ENCODE results near the gene KIF4A.

KIF4A gene

DNA sequence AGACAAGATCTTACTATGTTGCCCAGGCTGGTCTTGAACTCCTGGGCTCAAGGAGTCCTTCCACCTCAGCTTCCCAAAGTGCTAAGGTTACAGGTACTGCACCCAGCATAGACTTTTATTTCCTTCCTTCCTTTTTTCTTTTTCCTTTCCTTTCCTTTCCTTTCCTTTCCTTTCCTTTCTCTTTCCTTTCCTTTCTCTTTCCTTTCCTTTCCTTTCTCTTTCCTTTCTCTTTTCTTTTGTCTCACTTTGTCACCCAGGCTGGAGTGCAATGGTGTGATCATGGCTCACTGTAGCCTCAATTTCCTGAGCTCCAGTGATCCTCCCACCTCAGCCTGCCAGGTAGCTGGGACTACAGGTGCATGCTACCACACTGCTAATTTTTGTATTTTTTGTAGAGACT is 174.1 kb downstream of the KIF4A start:
- in situ Hi-C loops (cut with HindIII; ENCODE audit: low sequenced_read_pairs): no loop called here

- in situ Hi-C loops (cut with HindIII; ENCODE audit: low sequenced_read_pairs): no loop called here
These were observed 177.1 kb downstream of the KIF4A start for GRCh38 chrX:70466968-70467367.

DNA sequence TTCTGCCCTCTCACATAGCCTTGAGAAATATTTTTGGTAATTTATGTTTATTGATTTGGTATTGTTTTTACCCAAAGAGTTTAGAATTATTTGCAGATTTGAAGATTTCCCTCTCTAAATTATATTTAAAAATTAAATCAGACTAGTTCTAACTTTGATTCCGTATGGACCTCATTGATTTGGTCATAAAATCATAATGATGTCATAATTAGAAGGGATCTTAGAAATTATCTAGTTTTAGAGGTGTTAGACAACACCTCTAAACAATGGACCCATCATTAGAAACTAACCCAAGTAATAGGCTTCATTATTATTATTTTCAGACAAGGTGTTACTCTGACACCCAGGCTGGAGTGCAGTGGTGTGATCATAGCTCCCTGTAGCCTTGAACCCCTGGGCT is 178.8 kb downstream of the KIF4A start:
- in situ Hi-C loops (cut with HindIII; ENCODE audit: low sequenced_read_pairs): no loop called here

Measured in endothelial cell of hepatic sinusoid (primary cell).